CD4-positive, alpha-beta T cell treated with Interleukin-6 at 100 ng/mL for 8 hours (primary cell): ENCODE data around the gene SPAG16.
"Not testable (repeated sequence)": the region's sequence is repeated elsewhere in the genome, so short reads cannot be mapped to it uniquely, and the experiment has no call there.

Experiments
- DNase-seq: peaks from one replicate; pipeline ENCODE4 v3.0.0-alpha.2; 2020; ENCODE audit warnings: mixed read lengths, low spot score

SPAG16 gene

GRCh38 chr2:213559053-213559452 lies 274.8 kb downstream of the SPAG16 start:
- no peak for DNase-seq

GRCh38 chr2:213561759-213562158 lies 277.5 kb downstream of the SPAG16 start:
- DNase-seq, result no peak

GRCh38 chr2:213562539-213563180 lies 278.4 kb downstream of the SPAG16 start:
- no peak for DNase-seq

- DNase-seq, result no peak
Observed at GRCh38 chr2:213566846-213567245, 282.6 kb downstream of the SPAG16 start.

- no peak for DNase-seq
Observed at GRCh38 chr2:213609570-213610170, 325.4 kb downstream of the SPAG16 start.

GRCh38 chr2:213627054-213627710 lies 342.9 kb downstream of the SPAG16 start:
- DNase-seq, result no peak

GRCh38 chr2:213627835-213628460 lies 343.7 kb downstream of the SPAG16 start:
- DNase-seq, result no peak

- no peak for DNase-seq
Observed at GRCh38 chr2:213640738-213641425, 356.6 kb downstream of the SPAG16 start.

- no peak for DNase-seq
Observed at GRCh38 chr2:213644926-213645325, 360.7 kb downstream of the SPAG16 start.

GRCh38 chr2:213649176-213649575 lies 364.9 kb downstream of the SPAG16 start:
- DNase-seq, result no peak

- DNase-seq, result no peak
Observed at GRCh38 chr2:213664817-213665216, 380.6 kb downstream of the SPAG16 start.

GRCh38 chr2:213669657-213670056 lies 385.4 kb downstream of the SPAG16 start:
- DNase-seq, result no peak

- DNase-seq, result no peak
Observed at GRCh38 chr2:213678437-213679218, 394.4 kb downstream of the SPAG16 start.

GRCh38 chr2:213679894-213680293 lies 395.6 kb downstream of the SPAG16 start:
- no peak for DNase-seq

GRCh38 chr2:213682276-213682675 lies 398.0 kb downstream of the SPAG16 start:
- DNase-seq, result no peak

- DNase-seq, result no peak
Observed at GRCh38 chr2:213688133-213688532, 403.9 kb downstream of the SPAG16 start.

- not testable (repeated sequence) for DNase-seq
Observed at GRCh38 chr2:213688825-213689224, 404.6 kb downstream of the SPAG16 start.

- no peak for DNase-seq
Observed at GRCh38 chr2:213689585-213689984, 405.3 kb downstream of the SPAG16 start.

GRCh38 chr2:213691351-213691750 lies 407.1 kb downstream of the SPAG16 start:
- DNase-seq, result no peak

GRCh38 chr2:213696442-213696841 lies 412.2 kb downstream of the SPAG16 start:
- DNase-seq, result no peak

GRCh38 chr2:213701365-213701764 lies 417.1 kb downstream of the SPAG16 start:
- DNase-seq, result not testable (repeated sequence)
